SK-N-SH (cell line): Measurements from ENCODE around the gene NOPCHAP1. TPM values are rescaled to one million over a fixed set of nuclear protein-coding genes. Genes with fewer than 3 reads are reported as not detected.

Experiments used
- CTCF ChIA-PET: fragments of 300-600, 350-600 bp; formaldehyde crosslinking; extraction: SDS; loops from one replicate; lab custom pipeline; 2021; lab: Yijun Ruan, JAX
- POLR2A ChIA-PET: fragments of 350-600 bp; sonication (Branson Sonifier 250); formaldehyde crosslinking; extraction: SDS; loops from one replicate; lab custom pipeline; 2020; ENCODE audit warnings: antibody characterized with exemption, inconsistent platforms; lab: Yijun Ruan, JAX
- DNase-seq: peaks from one replicate; pipeline ENCODE4 v3.0.0; 2012
- H2AFZ ChIP-seq: fragments of 200-600 bp; sonication (generic); 2 replicates; pipeline ENCODE4 v1.8.1; 2016; ENCODE audit warnings: antibody characterized with exemption, mild to moderate bottlenecking, low read depth
- H3F3A ChIP-seq: fragments of 200-600 bp; sonication (generic); replicated peaks from 2 replicates; pipeline ENCODE3; 2016; ENCODE audit warnings: antibody characterized with exemption, mild to moderate bottlenecking; ENCODE audit not compliant: insufficient read depth
- H3K27ac ChIP-seq, 2 experiments: fragments of 200-500 bp in 1 of 2; fragments of 200-600 bp in 1 of 2; sonication (Bioruptor generic) in 1 of 2; sonication (generic), shearing (Covaris generic) in 1 of 2; 2 replicates each; pipeline versions ENCODE4 v1.5.1 to v1.6.1; 2014 to 2016; ENCODE audit warnings: low read depth in 2 of 2, inconsistent platforms in 1 of 2, low read length in 1 of 2, mild to moderate bottlenecking in 1 of 2, mixed read lengths in 1 of 2
- H3K27me3 ChIP-seq: fragments of 200-600 bp; sonication (generic), shearing (Covaris generic); 2 replicates; pipeline ENCODE4 v1.6.1; 2016; ENCODE audit warnings: mixed run types; ENCODE audit not compliant: insufficient read depth
- H3K36me3 ChIP-seq, 2 experiments: fragments of 200-500 bp in 1 of 2; fragments of 200-600 bp in 1 of 2; sonication (Bioruptor generic) in 1 of 2; sonication (generic) in 1 of 2; replicated peaks in 1 of 2; 2 replicates each; pipeline versions ENCODE3 to v1.5.1; 2014 to 2016; ENCODE audit warnings: low read length in 1 of 2, mild to moderate bottlenecking in 1 of 2; ENCODE audit not compliant: insufficient read depth in 2 of 2, control insufficient read depth in 1 of 2
- H3K4me1 ChIP-seq, 2 experiments: fragments of 200-500 bp in 1 of 2; fragments of 200-600 bp in 1 of 2; sonication (Bioruptor generic) in 1 of 2; sonication (generic), shearing (Covaris generic) in 1 of 2; 2 replicates each; pipeline versions ENCODE4 v1.5.1 to v1.6.1; 2014 to 2016; ENCODE audit warnings: low read depth in 1 of 2, low read length in 1 of 2, mixed run types in 1 of 2; ENCODE audit not compliant: insufficient read depth in 2 of 2, control insufficient read depth in 1 of 2
- H3K4me2 ChIP-seq: fragments of 200-600 bp; sonication (generic), shearing (Covaris generic); 2 replicates; pipeline ENCODE4 v1.6.1; 2017; ENCODE audit warnings: mixed run types
- H3K4me3 ChIP-seq, 2 experiments: fragments of 200-500 bp in 1 of 2; fragments of 200-600 bp in 1 of 2; sonication (Bioruptor generic) in 1 of 2; sonication (generic), shearing (Covaris generic) in 1 of 2; 2 replicates each; pipeline versions ENCODE4 v1.5.1 to v1.8.1; 2014 to 2016; ENCODE audit warnings: low read depth in 2 of 2, inconsistent platforms in 1 of 2, low read length in 1 of 2, mild to moderate bottlenecking in 1 of 2, mixed read lengths in 1 of 2, moderate library complexity in 1 of 2
- H3K79me2 ChIP-seq: fragments of 200-600 bp; sonication (generic); 2 replicates; pipeline ENCODE4 v1.8.1; 2017; ENCODE audit warnings: mild to moderate bottlenecking; ENCODE audit not compliant: insufficient read depth
- H3K9ac ChIP-seq: fragments of 200-600 bp; sonication (generic); 2 replicates; pipeline ENCODE4 v1.6.1; 2017; ENCODE audit warnings: mixed run types
- H3K9me2 ChIP-seq: fragments of 200-600 bp; sonication (generic); 2 replicates; pipeline ENCODE4 v1.6.1; 2017; ENCODE audit warnings: mixed run types
- H3K9me3 ChIP-seq: fragments of 200-600 bp; sonication (generic); 2 replicates; pipeline ENCODE4 v1.6.1; 2017; ENCODE audit warnings: mixed run types, mild to moderate bottlenecking, moderate library complexity
- H4K20me1 ChIP-seq: fragments of 200-600 bp; sonication (generic); 2 replicates; pipeline ENCODE4 v1.6.1; 2017; ENCODE audit warnings: mild to moderate bottlenecking, mixed run types; ENCODE audit not compliant: insufficient read depth
- CHD2 ChIP-seq: fragments of 150-350 bp; IDR thresholded peaks from 2 replicates; pipeline ENCODE4 v1.6.1; 2018; ENCODE audit warnings: low read length; ENCODE audit not compliant: partially characterized antibody
- EZH2phosphoT487 ChIP-seq: fragments of 200-600 bp; sonication (generic); IDR thresholded peaks from 2 replicates; pipeline ENCODE4 v1.6.1; 2017; ENCODE audit warnings: low read depth, mixed run types, mild to moderate bottlenecking, antibody characterized with exemption, moderate library complexity, borderline replicate concordance
- FOXJ3 ChIP-seq: sonication (generic); formaldehyde crosslinking; IDR thresholded peaks from 2 replicates; pipeline ENCODE4 v1.5.1; 2020; ENCODE audit warnings: mild to moderate bottlenecking, missing genetic modification reagents
- GATA2 ChIP-seq: sonication (generic); formaldehyde crosslinking; IDR thresholded peaks from 2 replicates; pipeline ENCODE4 v1.5.0; 2020; ENCODE audit warnings: mild to moderate bottlenecking, missing genetic modification reagents
- IRF3 ChIP-seq: fragments of 150-350 bp; IDR thresholded peaks from 2 replicates; pipeline ENCODE4 v1.6.1; 2016; ENCODE audit warnings: mild to moderate bottlenecking, low read depth, low read length
- JUND ChIP-seq: IDR thresholded peaks from 2 replicates; pipeline ENCODE4 v1.4.0; 2012
- MXI1 ChIP-seq: IDR thresholded peaks from 2 replicates; pipeline ENCODE4 v1.6.1; 2012; ENCODE audit warnings: mild to moderate bottlenecking, low read depth, low read length, improper control_type of control experiment
- NFIC ChIP-seq: IDR thresholded peaks from 2 replicates; pipeline ENCODE4 v1.4.0; 2012; ENCODE audit warnings: borderline replicate concordance
- NRF1 ChIP-seq: IDR thresholded peaks from 2 replicates; pipeline ENCODE4 v1.6.1; 2012; ENCODE audit warnings: low read depth, mild to moderate bottlenecking, low read length
- POLR2AphosphoS5 ChIP-seq: IDR thresholded peaks from 2 replicates; pipeline ENCODE4 v1.6.1; 2012; ENCODE audit warnings: low read depth, low read length
- RCOR1 ChIP-seq: fragments of 150-350 bp; IDR thresholded peaks from 2 replicates; pipeline ENCODE4 v1.6.1; 2017; ENCODE audit warnings: antibody characterized with exemption, low read length
- RFX5 ChIP-seq: IDR thresholded peaks from 2 replicates; pipeline ENCODE4 v1.6.1; 2012; ENCODE audit warnings: mild to moderate bottlenecking, improper control_type of control experiment, low read length
- TAF1 ChIP-seq: IDR thresholded peaks from 2 replicates; pipeline ENCODE4 v1.6.1; 2012; ENCODE audit warnings: low read depth, mild to moderate bottlenecking, low read length, moderate library complexity, borderline replicate concordance
- TCF12 ChIP-seq: IDR thresholded peaks from 2 replicates; pipeline ENCODE4 v1.4.0; 2012
- USF2 ChIP-seq: fragments of 150-350 bp; IDR thresholded peaks from 2 replicates; pipeline ENCODE4 v1.6.1; 2017; ENCODE audit warnings: antibody characterized with exemption, low read length, low read depth, borderline replicate concordance
- YY1 ChIP-seq: IDR thresholded peaks from 2 replicates; pipeline ENCODE4 v1.4.0; 2012; ENCODE audit warnings: low read depth, mild to moderate bottlenecking
- ZBTB33 ChIP-seq: IDR thresholded peaks from 2 replicates; pipeline ENCODE4 v1.4.0; 2012; ENCODE audit warnings: low read depth, borderline replicate concordance
- WGBS: methylation state at CpG from one replicate; pipeline ENCODE4 v1.1.6; 2017; ENCODE audit warnings: low lambda C conversion rate; 5-methylcytosine and 5-hydroxymethylcytosine counted together
- polyA plus RNA-seq, 3 experiments: library from polyadenylated mRNA; depleted of rRNA; stranded (reverse); fragments of >200 nt; gene quantifications; 2 replicates each; pipeline ENCODE4 v1.2.3, GENCODE V29; 2012
- TF ChIP-seq, protein P1 (sequence below): IDR thresholded peaks from 2 replicates; pipeline ENCODE4 v1.6.1; 2012; ENCODE audit warnings: mild to moderate bottlenecking, low read depth, low read length, moderate library complexity

NOPCHAP1 gene
- polyA plus RNA-seq, 1 of the 3 experiments (the other 2 are of a cell fraction), result 17.3 TPM

- CTCF ChIA-PET, result interaction anchor here (1.3 kb wide), 1 partner anchor 10 kb away, joined by 6 read pairs; no protein-coding TSS in a partner anchor
- TF ChIP-seq IRF3 (no peak), GATA2 (no peak), USF2 (no peak), FOXJ3 (CRISPR knock-in tag) (no peak), NFIC (no peak), YY1 (no peak), RFX5 (no peak), POLR2AphosphoS5 (no peak), TCF12 (no peak)
- H3K4me2 ChIP-seq, result no peak overlapping the region
These were observed 16.8 kb upstream of the NOPCHAP1 start for GRCh38 chr12:104969343-104969742.

GRCh38 chr12:104971306-104971705, 14.8 kb upstream of the NOPCHAP1 start:
- Histone ChIP-seq H3K36me3 (no peaks in the 10 kb centered on the region), H3K4me2 (no peak overlapping the region), H3K9ac (no peak overlapping the region), H3K79me2 (no peaks in the 10 kb centered on the region), H3K4me3 (no peak overlapping the region), H4K20me1 (no peaks in the 10 kb centered on the region), H3K4me1 (no peaks in the 10 kb centered on the region), H3K27me3 (no peaks in the 10 kb centered on the region), H2AFZ (0 out of 2 replicates have a peak overlapping the region, but pooled peaks have one; percentile 35), H3K9me3 (no peaks in the 10 kb centered on the region), H3K27ac (no peak overlapping the region)
- DNase-seq, result no peak
- POLR2A ChIA-PET, result no interaction called here
- no peak for TF ChIP-seq MXI1
- TF ChIP-seq NFIC, result no peak
- TF ChIP-seq, protein P1, sequence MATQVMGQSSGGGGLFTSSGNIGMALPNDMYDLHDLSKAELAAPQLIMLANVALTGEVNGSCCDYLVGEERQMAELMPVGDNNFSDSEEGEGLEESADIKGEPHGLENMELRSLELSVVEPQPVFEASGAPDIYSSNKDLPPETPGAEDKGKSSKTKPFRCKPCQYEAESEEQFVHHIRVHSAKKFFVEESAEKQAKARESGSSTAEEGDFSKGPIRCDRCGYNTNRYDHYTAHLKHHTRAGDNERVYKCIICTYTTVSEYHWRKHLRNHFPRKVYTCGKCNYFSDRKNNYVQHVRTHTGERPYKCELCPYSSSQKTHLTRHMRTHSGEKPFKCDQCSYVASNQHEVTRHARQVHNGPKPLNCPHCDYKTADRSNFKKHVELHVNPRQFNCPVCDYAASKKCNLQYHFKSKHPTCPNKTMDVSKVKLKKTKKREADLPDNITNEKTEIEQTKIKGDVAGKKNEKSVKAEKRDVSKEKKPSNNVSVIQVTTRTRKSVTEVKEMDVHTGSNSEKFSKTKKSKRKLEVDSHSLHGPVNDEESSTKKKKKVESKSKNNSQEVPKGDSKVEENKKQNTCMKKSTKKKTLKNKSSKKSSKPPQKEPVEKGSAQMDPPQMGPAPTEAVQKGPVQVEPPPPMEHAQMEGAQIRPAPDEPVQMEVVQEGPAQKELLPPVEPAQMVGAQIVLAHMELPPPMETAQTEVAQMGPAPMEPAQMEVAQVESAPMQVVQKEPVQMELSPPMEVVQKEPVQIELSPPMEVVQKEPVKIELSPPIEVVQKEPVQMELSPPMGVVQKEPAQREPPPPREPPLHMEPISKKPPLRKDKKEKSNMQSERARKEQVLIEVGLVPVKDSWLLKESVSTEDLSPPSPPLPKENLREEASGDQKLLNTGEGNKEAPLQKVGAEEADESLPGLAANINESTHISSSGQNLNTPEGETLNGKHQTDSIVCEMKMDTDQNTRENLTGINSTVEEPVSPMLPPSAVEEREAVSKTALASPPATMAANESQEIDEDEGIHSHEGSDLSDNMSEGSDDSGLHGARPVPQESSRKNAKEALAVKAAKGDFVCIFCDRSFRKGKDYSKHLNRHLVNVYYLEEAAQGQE, result no peak
- TF ChIP-seq CHD2, result no peak
- no peak for TF ChIP-seq YY1
- no peak for TF ChIP-seq EZH2phosphoT487
- no peak for TF ChIP-seq RFX5
- no peak for TF ChIP-seq POLR2AphosphoS5
- TF ChIP-seq JUND, result no peak
- TF ChIP-seq TAF1, result no peak
- TF ChIP-seq ZBTB33, result no peak
- TF ChIP-seq FOXJ3 (CRISPR knock-in tag), result no peak
- no peak for TF ChIP-seq NRF1
- no peak for TF ChIP-seq RCOR1
- TF ChIP-seq, all 33 proteins: peak for 0
- 94% methylated on average over 5 of the region's 5 CpGs for WGBS
- CTCF ChIA-PET, result interaction anchor here (0.7 kb wide), 1 partner anchor 15 kb away, joined by 3 read pairs; the partner anchor contains the start of gene NOPCHAP1
- H3F3A ChIP-seq, result peaks cover 2% of the 10 kb centered on the region
- no peaks in the 10 kb centered on the region for H3K9me2 ChIP-seq

More at GRCh38 chr12:104969343-104969742, 16.8 kb upstream of the NOPCHAP1 start:
- H2AFZ ChIP-seq, result no peak overlapping the region
- no peaks in the 10 kb centered on the region for H3K79me2 ChIP-seq
- no peaks in the 10 kb centered on the region for H3K27me3 ChIP-seq
- no peaks in the 10 kb centered on the region for H3K36me3 ChIP-seq
- H3K4me3 ChIP-seq, result no peak overlapping the region
- 79% methylated on average over 3 of the region's 3 CpGs for WGBS
- no peak for DNase-seq
- no peak overlapping the region for H3K9ac ChIP-seq
- H3K27ac ChIP-seq, result no peak overlapping the region
- POLR2A ChIA-PET, result no interaction called here
- H3K9me2 ChIP-seq, result no peaks in the 10 kb centered on the region
- H3K4me1 ChIP-seq, result no peaks in the 10 kb centered on the region
- no peaks in the 10 kb centered on the region for H4K20me1 ChIP-seq
- peaks cover 2% of the 10 kb centered on the region for H3F3A ChIP-seq
- no peaks in the 10 kb centered on the region for H3K9me3 ChIP-seq
